Right lobe of liver (tissue), 4 donors: ENCODE data around the gene CPSF4.

Source experiments
- CTCF ChIP-seq, 4 donors: fragments of 200-600 bp in 3 of 4; fragments of 450-650 bp in 1 of 4; IDR thresholded peaks; one replicate each; pipeline versions ENCODE4 v1.5.1 to v1.8.0; 2016 to 2022; ENCODE audit warnings: antibody characterized with exemption in 4 of 4, mild to moderate bottlenecking in 2 of 4
- POLR2A ChIP-seq: fragments of 450-650 bp; IDR thresholded peaks from one replicate; pipeline ENCODE4 v1.6.1; 2017; ENCODE audit warnings: antibody characterized with exemption, mild to moderate bottlenecking
- donor health status: DM: no; HTN: no; CAD: no.
- donor health status: DM: no; HTN: no; CAD: no.
- donor health status: DM: no; HTN: yes; CAD: no.

DNA sequence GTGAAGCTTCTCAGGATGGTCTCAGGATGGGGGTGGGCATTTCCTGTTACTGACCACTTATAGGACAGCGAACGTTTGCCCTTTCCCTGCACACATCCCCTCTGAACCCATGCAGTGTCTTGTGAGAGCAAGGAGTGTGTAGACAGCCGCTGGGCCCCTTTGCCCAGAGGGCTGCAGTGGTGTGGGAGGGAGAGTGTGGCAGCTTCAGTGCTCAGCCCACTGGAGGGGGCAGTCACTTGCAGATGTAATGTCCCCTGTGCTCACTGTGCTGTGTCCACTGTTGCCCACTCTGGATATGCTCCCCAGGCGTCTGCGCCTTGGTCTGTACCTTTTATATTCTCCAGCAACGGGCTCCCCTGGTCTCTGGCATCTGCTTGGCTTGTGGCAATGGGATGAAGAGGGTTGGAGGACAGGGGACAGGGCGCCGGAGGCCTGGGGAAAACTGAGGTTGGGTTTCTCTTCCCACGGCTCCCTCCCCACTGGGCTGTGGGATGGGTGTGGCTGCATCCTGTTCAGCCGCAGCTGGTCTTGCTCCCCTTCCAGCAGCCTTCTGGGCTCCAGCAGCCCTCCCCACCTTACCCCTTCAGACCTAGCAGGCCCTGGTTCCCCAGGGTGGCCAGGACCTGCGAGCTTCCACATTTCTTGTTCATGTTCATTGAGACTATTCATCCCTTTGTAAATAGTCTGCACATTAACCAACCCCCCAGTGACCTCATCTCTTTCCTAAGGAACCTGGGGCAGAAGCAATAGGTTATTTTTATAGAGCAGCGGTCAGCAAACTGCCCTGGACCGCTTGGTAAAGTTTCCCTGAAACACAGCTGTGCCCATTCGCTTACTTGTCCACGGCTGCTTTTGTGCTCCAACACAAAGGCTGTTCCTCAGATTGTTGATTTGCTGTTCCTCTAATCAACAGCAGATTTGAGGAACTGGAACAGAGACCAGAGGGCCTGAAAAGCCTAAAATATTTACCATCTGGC lies 40.0 kb downstream of the CPSF4 start:
- TF ChIP-seq CTCF (IDR thresholded peaks at IDR 0.05) (no peak), POLR2A (no peak)
